Stimulated activated CD8-positive, alpha-beta memory T cell treated with anti-CD3 and anti-CD28 coated beads, Interleukin-4, amount 100 ng/mL, for 4 hours (primary cell): ENCODE data around the gene MRPS10.
"Not testable (repeated sequence)": the region's sequence is repeated elsewhere in the genome, so short reads cannot be mapped to it uniquely, and the experiment has no call there.

ENCODE experiments used
- DNase-seq, 2 donors: peaks; one replicate each; pipeline ENCODE4 v3.0.0-alpha.2; 2020; ENCODE audit warnings: low read depth in 2 of 2, low spot score in 1 of 2

Gene MRPS10

GRCh38 chr6:42239333-42239732, 21.7 kb upstream of the MRPS10 start:
- DNase-seq, result no peak

- no peak for DNase-seq
Measured at GRCh38 chr6:42237857-42238256, 20.2 kb upstream of the MRPS10 start.

- DNase-seq, result no peak
Measured at GRCh38 chr6:42236682-42237473, 19.2 kb upstream of the MRPS10 start.

GRCh38 chr6:42236030-42236429, 18.4 kb upstream of the MRPS10 start:
- DNase-seq, result no peak

GRCh38 chr6:42232035-42232434, 14.4 kb upstream of the MRPS10 start:
- DNase-seq, result no peak

GRCh38 chr6:42230345-42231321, 13.0 kb upstream of the MRPS10 start:
- no peak for DNase-seq

GRCh38 chr6:42229506-42230119, 12.0 kb upstream of the MRPS10 start:
- DNase-seq, result no peak

- DNase-seq, result no peak
Measured at GRCh38 chr6:42228305-42228704, 10.6 kb upstream of the MRPS10 start.

- DNase-seq, result no peak
Measured at GRCh38 chr6:42227173-42227850, 9.7 kb upstream of the MRPS10 start.

- DNase-seq, result no peak
Measured at GRCh38 chr6:42226645-42227143, 9.0 kb upstream of the MRPS10 start.

- no peak for DNase-seq
Measured at GRCh38 chr6:42226161-42226611, 8.5 kb upstream of the MRPS10 start.

- no peak for DNase-seq
Measured at GRCh38 chr6:42225419-42225818, 7.8 kb upstream of the MRPS10 start.

- DNase-seq, result no peak
Measured at GRCh38 chr6:42225029-42225339, 7.3 kb upstream of the MRPS10 start.

- no peak for DNase-seq
Measured at GRCh38 chr6:42224222-42225028, 6.8 kb upstream of the MRPS10 start.

GRCh38 chr6:42222448-42222847, 4.8 kb upstream of the MRPS10 start:
- no peak for DNase-seq

- no peak for DNase-seq
Measured at GRCh38 chr6:42221546-42221945, 3.9 kb upstream of the MRPS10 start.

- no peak for DNase-seq
Measured at GRCh38 chr6:42220807-42221206, 3.1 kb upstream of the MRPS10 start.

GRCh38 chr6:42217157-42217518, 523 bp downstream of the MRPS10 start:
- DNase-seq, result no peak

GRCh38 chr6:42216495-42216894, 1.2 kb downstream of the MRPS10 start:
- DNase-seq, result not testable (repeated sequence)

GRCh38 chr6:42212442-42212841, 5.2 kb downstream of the MRPS10 start:
- DNase-seq, result no peak
